HCT116 (cell line): ENCODE measurements around the gene DAZAP1. TPM values are rescaled to one million over a fixed set of nuclear protein-coding genes. Genes with fewer than 3 reads are reported as not detected.
"Not testable (repeated sequence)": the region's sequence is repeated elsewhere in the genome, so short reads cannot be mapped to it uniquely, and the experiment has no call there.

ENCODE experiments used
- ATAC-seq: fragments of 200-7000 bp; cut with Tn5 transposase; 2 replicates; pipeline ENCODE4 v1.9.1; 2020; ENCODE audit warnings: mild to moderate bottlenecking, moderate library complexity
- BruUV-seq: library from RNA; stranded (reverse); fragments of 400-500 nt; replicated peaks from 2 replicates; lab custom pipeline; 2021; lab: Mats Ljungman, UMichigan
- CTCF ChIA-PET: fragments of 300-600 bp; sonication (Branson Sonifier 250); formaldehyde crosslinking; loops from one replicate; lab custom pipeline; 2021; ENCODE audit warnings: antibody characterized with exemption; lab: Charles Lee
- POLR2A ChIA-PET: fragments of 300-600, 350-600 bp; sonication (Branson Sonifier 250); formaldehyde crosslinking; loops from one replicate; lab custom pipeline; 2021; ENCODE audit warnings: antibody characterized with exemption; lab: Charles Lee
- RAD21 ChIA-PET, 2 experiments: fragments of 300-600 bp; sonication (Branson Sonifier 250); formaldehyde crosslinking; loops; one replicate each; lab custom pipeline; 2023; ENCODE audit warnings: low total read pairs in 2 of 2; ENCODE audit not compliant: uncharacterized antibody in 2 of 2, unreplicated experiment in 2 of 2, low non-redundant PET in 1 of 2; lab: Charles Lee
- DNase-seq: peaks from one replicate; pipeline ENCODE4 v3.0.0-alpha.2; 2010; ENCODE audit warnings: low read depth, low spot score
- H2AFZ ChIP-seq: fragments of 200-600 bp; shearing (Covaris generic), sonication (generic); 2 replicates; pipeline ENCODE4 v1.6.1; 2017; ENCODE audit warnings: low read depth, mixed run types, mixed read lengths, antibody characterized with exemption, low read length; ENCODE audit not compliant: poor library complexity, severe bottlenecking
- H3K27ac ChIP-seq: 2 replicates; pipeline ENCODE4 v1.5.1; 2012; ENCODE audit warnings: low read depth, low read length
- H3K27me3 ChIP-seq: fragments of 200-600 bp; sonication (generic); 2 replicates; pipeline ENCODE4 v1.6.1; 2016; ENCODE audit warnings: mixed run types, low read length, mixed read lengths; ENCODE audit not compliant: insufficient read depth
- H3K36me3 ChIP-seq, 2 experiments: fragments of 200-500 bp in 1 of 2; fragments of 200-600 bp in 1 of 2; sonication (Bioruptor generic) in 1 of 2; sonication (generic) in 1 of 2; 2 replicates each; pipeline versions ENCODE4 v1.5.1 to v1.6.1; 2014 to 2016; ENCODE audit warnings: low read length in 2 of 2, inconsistent platforms in 1 of 2, mixed read lengths in 1 of 2, mixed run types in 1 of 2; ENCODE audit not compliant: insufficient read depth in 2 of 2, control insufficient read depth in 1 of 2
- H3K4me1 ChIP-seq, 2 experiments: fragments of 200-600 bp in 1 of 2; sonication (generic) in 1 of 2; 2 replicates each; pipeline versions ENCODE4 v1.5.1 to v1.6.1; 2012 to 2017; ENCODE audit warnings: low read length in 2 of 2, inconsistent platforms in 1 of 2, mild to moderate bottlenecking in 1 of 2, mixed read lengths in 1 of 2, mixed run types in 1 of 2, moderate library complexity in 1 of 2; ENCODE audit not compliant: insufficient read depth in 2 of 2, control insufficient read depth in 1 of 2
- H3K4me2 ChIP-seq: fragments of 200-600 bp; sonication (generic); 2 replicates; pipeline ENCODE4 v1.6.1; 2017; ENCODE audit warnings: mixed run types, low read length, mixed read lengths
- H3K4me3 ChIP-seq, 2 experiments: fragments of 200-600 bp in 1 of 2; sonication (generic) in 1 of 2; replicated peaks in 1 of 2; 2 replicates each; pipeline ENCODE4 v1.5.1; 2011 to 2016; ENCODE audit warnings: low read length in 2 of 2, control low read depth in 1 of 2, low read depth in 1 of 2, mild to moderate bottlenecking in 1 of 2, mixed read lengths in 1 of 2, mixed run types in 1 of 2
- H3K79me2 ChIP-seq: fragments of 200-600 bp; sonication (generic); 2 replicates; pipeline ENCODE4 v1.6.1; 2017; ENCODE audit warnings: mild to moderate bottlenecking, mixed run types, low read length, moderate library complexity, mixed read lengths; ENCODE audit not compliant: insufficient read depth
- H3K9ac ChIP-seq: fragments of 200-600 bp; sonication (generic); 2 replicates; pipeline ENCODE4 v1.6.1; 2016; ENCODE audit warnings: low read length, mixed read lengths
- H3K9me2 ChIP-seq: fragments of 200-600 bp; sonication (generic), shearing (Covaris generic); 2 replicates; pipeline ENCODE4 v1.6.1; 2017; ENCODE audit warnings: mixed run types, mild to moderate bottlenecking, moderate library complexity; ENCODE audit not compliant: insufficient read depth
- H3K9me3 ChIP-seq, 2 experiments: fragments of 200-500 bp in 1 of 2; fragments of 200-600 bp in 1 of 2; sonication (Bioruptor generic) in 1 of 2; sonication (generic) in 1 of 2; 2 replicates each; pipeline ENCODE4 v1.6.1; 2014 to 2017; ENCODE audit warnings: low read length in 2 of 2, mixed read lengths in 2 of 2, inconsistent platforms in 1 of 2, low read depth in 1 of 2, mild to moderate bottlenecking in 1 of 2, mixed run types in 1 of 2, moderate library complexity in 1 of 2; ENCODE audit not compliant: control insufficient read depth in 1 of 2, insufficient read depth in 1 of 2
- H4K20me1 ChIP-seq: fragments of 200-600 bp; sonication (generic), shearing (Covaris generic); 2 replicates; pipeline ENCODE4 v1.6.1; 2017; ENCODE audit warnings: mixed run types, mild to moderate bottlenecking, moderate library complexity; ENCODE audit not compliant: insufficient read depth
- CBX3 ChIP-seq: IDR thresholded peaks from 2 replicates; pipeline ENCODE4 v1.6.1; 2012; ENCODE audit warnings: low read depth
- CEBPB ChIP-seq: IDR thresholded peaks from 2 replicates; pipeline ENCODE4 v1.6.1; 2012; ENCODE audit warnings: low read depth
- ELF1 ChIP-seq: IDR thresholded peaks from 2 replicates; pipeline ENCODE4 v1.6.1; 2012; ENCODE audit warnings: low read depth, borderline replicate concordance
- JUND ChIP-seq: IDR thresholded peaks from 2 replicates; pipeline ENCODE4 v1.6.1; 2012
- POLR2AphosphoS5 ChIP-seq: IDR thresholded peaks from 2 replicates; pipeline ENCODE4 v1.6.1; 2011; ENCODE audit warnings: mild to moderate bottlenecking, low read depth, low read length, moderate library complexity
- RAD21 ChIP-seq: IDR thresholded peaks from 2 replicates; pipeline ENCODE4 v1.6.1; 2012; ENCODE audit warnings: low read depth, mild to moderate bottlenecking
- TCF7L2 ChIP-seq: IDR thresholded peaks from 2 replicates; pipeline ENCODE4 v1.7.0; 2011; ENCODE audit warnings: borderline replicate concordance, inconsistent platforms; ENCODE audit not compliant: insufficient read depth, insufficient read length; ENCODE audit errors: extremely low read depth
- ZNF274 ChIP-seq: fragments of 200-500 bp; sonication (Bioruptor generic); IDR thresholded peaks from 2 replicates; pipeline ENCODE4 v1.6.1; 2014; ENCODE audit warnings: mild to moderate bottlenecking, low read depth, low read length, inconsistent platforms
- intact Hi-C: fragments of 100-400 bp; cut with micrococcal nuclease; formaldehyde crosslinking; loops from 2 replicates; pipeline ENCODE4 v1.10.0; 2022
- total RNA-seq: library from RNA; stranded (reverse); gene quantifications from one replicate; pipeline ENCODE4 v1.2.1, GENCODE V29; 2021; ENCODE audit not compliant: unreplicated experiment
- TF ChIP-seq, protein P1 (sequence below): IDR thresholded peaks from 2 replicates; pipeline ENCODE4 v1.6.1; 2012
- TF ChIP-seq, protein P2 (sequence below): IDR thresholded peaks from 2 replicates; pipeline ENCODE4 v1.6.1; 2012; ENCODE audit warnings: low read depth

Gene DAZAP1
- total RNA-seq, 1 experiment from 2014 or later, result 191 TPM

DNA sequence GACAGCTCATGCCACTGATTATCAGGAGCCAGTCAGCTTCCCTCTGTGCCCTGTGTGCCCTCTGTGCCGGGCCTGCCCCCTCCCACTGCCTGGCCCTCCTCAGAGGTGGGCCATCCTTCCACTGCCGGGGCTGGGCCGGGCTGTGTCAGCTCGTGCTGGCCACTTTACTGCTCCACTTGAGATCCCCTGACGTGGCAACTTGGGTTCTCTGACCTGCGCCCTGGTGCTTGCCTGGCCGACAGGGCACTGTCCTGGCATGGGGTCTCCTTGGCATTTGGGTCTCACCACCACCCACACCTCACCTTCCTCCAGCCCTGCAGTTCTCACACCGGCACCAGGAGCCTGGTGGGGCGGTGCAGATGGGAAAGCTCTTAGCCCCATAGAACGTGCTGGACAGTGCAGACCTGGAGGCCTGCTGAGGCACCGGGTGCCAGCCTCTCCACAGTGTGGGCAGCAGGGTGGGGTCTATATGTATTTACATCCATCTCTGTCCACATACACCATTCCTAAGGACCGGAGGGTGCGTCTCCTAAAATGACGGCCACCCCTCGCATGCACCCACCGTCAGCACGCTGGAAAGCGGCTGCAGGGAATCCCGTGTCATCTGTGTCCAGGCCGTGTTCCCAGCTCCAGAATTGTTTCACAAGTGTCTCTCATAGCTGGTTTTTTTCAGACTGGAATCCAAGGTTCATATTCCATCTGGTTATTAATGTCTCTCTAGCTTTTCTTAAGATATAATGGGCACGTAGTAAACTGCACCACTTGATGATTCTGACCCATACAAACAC lies 11.8 kb downstream of the DAZAP1 start (continued):
- TF ChIP-seq TCF7L2 (no peak), POLR2AphosphoS5 (no peak), RAD21 (no peak), ELF1 (no peak), CBX3 (no peak), CEBPB (no peak), ZNF274 (no peak), JUND (no peak)
- TF ChIP-seq, protein P1, sequence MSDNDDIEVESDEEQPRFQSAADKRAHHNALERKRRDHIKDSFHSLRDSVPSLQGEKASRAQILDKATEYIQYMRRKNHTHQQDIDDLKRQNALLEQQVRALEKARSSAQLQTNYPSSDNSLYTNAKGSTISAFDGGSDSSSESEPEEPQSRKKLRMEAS, result no peak
- TF ChIP-seq, protein P2, sequence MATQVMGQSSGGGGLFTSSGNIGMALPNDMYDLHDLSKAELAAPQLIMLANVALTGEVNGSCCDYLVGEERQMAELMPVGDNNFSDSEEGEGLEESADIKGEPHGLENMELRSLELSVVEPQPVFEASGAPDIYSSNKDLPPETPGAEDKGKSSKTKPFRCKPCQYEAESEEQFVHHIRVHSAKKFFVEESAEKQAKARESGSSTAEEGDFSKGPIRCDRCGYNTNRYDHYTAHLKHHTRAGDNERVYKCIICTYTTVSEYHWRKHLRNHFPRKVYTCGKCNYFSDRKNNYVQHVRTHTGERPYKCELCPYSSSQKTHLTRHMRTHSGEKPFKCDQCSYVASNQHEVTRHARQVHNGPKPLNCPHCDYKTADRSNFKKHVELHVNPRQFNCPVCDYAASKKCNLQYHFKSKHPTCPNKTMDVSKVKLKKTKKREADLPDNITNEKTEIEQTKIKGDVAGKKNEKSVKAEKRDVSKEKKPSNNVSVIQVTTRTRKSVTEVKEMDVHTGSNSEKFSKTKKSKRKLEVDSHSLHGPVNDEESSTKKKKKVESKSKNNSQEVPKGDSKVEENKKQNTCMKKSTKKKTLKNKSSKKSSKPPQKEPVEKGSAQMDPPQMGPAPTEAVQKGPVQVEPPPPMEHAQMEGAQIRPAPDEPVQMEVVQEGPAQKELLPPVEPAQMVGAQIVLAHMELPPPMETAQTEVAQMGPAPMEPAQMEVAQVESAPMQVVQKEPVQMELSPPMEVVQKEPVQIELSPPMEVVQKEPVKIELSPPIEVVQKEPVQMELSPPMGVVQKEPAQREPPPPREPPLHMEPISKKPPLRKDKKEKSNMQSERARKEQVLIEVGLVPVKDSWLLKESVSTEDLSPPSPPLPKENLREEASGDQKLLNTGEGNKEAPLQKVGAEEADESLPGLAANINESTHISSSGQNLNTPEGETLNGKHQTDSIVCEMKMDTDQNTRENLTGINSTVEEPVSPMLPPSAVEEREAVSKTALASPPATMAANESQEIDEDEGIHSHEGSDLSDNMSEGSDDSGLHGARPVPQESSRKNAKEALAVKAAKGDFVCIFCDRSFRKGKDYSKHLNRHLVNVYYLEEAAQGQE, result no peak
- TF ChIP-seq, all 23 proteins: peak for 0

DNA sequence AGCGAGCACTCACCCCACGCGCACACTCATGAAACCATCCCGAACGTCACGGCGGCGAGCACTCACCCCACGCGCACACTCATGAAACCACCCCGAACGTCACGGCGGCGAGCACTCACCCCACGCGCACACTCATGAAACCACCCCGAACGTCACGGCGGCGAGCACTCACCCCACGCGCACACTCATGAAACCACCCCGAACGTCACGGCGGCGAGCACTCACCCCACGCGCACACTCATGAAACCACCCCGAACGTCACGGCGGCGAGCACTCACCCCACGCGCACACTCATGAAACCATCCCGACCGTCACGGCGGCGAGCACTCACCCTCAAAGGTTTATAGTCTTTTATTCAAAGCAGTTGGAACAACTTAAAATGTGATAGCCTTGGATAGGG lies 12.7 kb downstream of the DAZAP1 start:
- intact Hi-C loops, H3K9me2 ChIP-seq, BruUV-seq, H3K27me3 ChIP-seq, H3K9me3 ChIP-seq, CTCF ChIA-PET, H3K9ac ChIP-seq, DNase-seq, H3K4me2 ChIP-seq, H3K27ac ChIP-seq, POLR2A ChIA-PET, RAD21 ChIA-PET, H2AFZ ChIP-seq, ATAC-seq, H3K4me3 ChIP-seq: not testable (repeated sequence)
- Histone ChIP-seq H3K79me2 (peaks cover 95% of the 10 kb centered on the region), H3K4me1 (peaks cover 11 to 13% of the 10 kb centered on the region in 2 experiments; a peak in 3 of 4 replicates), H3K36me3 (peaks cover 45 to 77% of the 10 kb centered on the region in 2 experiments), H4K20me1 (peaks cover 12% of the 10 kb centered on the region; the same call in 1 of the 2 replicates)
